HepG2 (cell line): Measurements from ENCODE around the gene DLG2.

ENCODE experiments used
- BHLHE40 ChIP-seq: IDR thresholded peaks from 2 replicates; pipeline ENCODE4 v1.6.1; 2011; ENCODE audit warnings: low read length, improper control_type of control experiment
- MAFG ChIP-seq: sonication (generic); formaldehyde crosslinking; IDR thresholded peaks from 2 replicates; pipeline ENCODE4 v1.5.1; 2020; ENCODE audit warnings: mild to moderate bottlenecking, missing genetic modification reagents
- TCF12 ChIP-seq, 2 experiments: fragments of 450-650 bp in 1 of 2; sonication (generic) in 1 of 2; formaldehyde crosslinking in 1 of 2; IDR thresholded peaks; 2 replicates each; pipeline versions ENCODE4 v1.6.1 to v1.8.0; 2017 to 2022; ENCODE audit warnings: antibody characterized with exemption in 1 of 2, mild to moderate bottlenecking in 1 of 2, missing genetic modification reagents in 1 of 2, moderate library complexity in 1 of 2

- TF ChIP-seq MAFG (CRISPR knock-in tag) (no peak), TCF12 (IDR thresholded peaks at IDR 0.05) (no peak), TCF12 (CRISPR knock-in tag; IDR thresholded peaks at IDR 0.05) (no peak), BHLHE40 (no peak)
Measured at GRCh38 chr11:83819931-83820549, 1807.1 kb downstream of the DLG2 start.
